Activated CD4-positive, alpha-beta T cell treated with anti-CD3 and anti-CD28 coated beads, Interleukin-2, amount 10 ng/mL, durations not matched to agents 7 days and 5 days (primary cell): ENCODE data around the gene ABCC1. TPM values are rescaled to one million over a fixed set of nuclear protein-coding genes. Genes with fewer than 3 reads are reported as not detected.
"Not testable (repeated sequence)": the region's sequence is repeated elsewhere in the genome, so short reads cannot be mapped to it uniquely, and the experiment has no call there.

ENCODE experiments used
- CTCF ChIA-PET: fragments of 350-600 bp; sonication (Branson Sonifier 250); formaldehyde crosslinking; loops from one replicate; lab custom pipeline; 2021; ENCODE audit warnings: antibody characterized with exemption; lab: Charles Lee
- POLR2A ChIA-PET: fragments of 350-600 bp; sonication (Branson Sonifier 250); formaldehyde crosslinking; loops from one replicate; lab custom pipeline; 2021; ENCODE audit warnings: antibody characterized with exemption; lab: Charles Lee
- DNase-seq: peaks from one replicate; pipeline ENCODE4 v3.0.0-alpha.2; 2020
- H3K27ac Mint-ChIP-seq: one replicate; pipeline ENCODE4 v1.8.0; 2021; ENCODE audit warnings: mild to moderate bottlenecking, moderate library complexity, mixed read lengths
- H3K27me3 Mint-ChIP-seq: one replicate; pipeline ENCODE4 v1.8.0; 2021; ENCODE audit warnings: mixed read lengths
- H3K36me3 Mint-ChIP-seq: one replicate; pipeline ENCODE4 v1.8.0; 2021; ENCODE audit warnings: low read depth, mixed read lengths
- H3K4me1 Mint-ChIP-seq: one replicate; pipeline ENCODE4 v1.8.0; 2021; ENCODE audit warnings: mixed read lengths
- H3K4me3 Mint-ChIP-seq: one replicate; pipeline ENCODE4 v1.8.0; 2021; ENCODE audit warnings: mild to moderate bottlenecking, moderate library complexity, mixed read lengths
- H3K9me3 Mint-ChIP-seq: one replicate; pipeline ENCODE4 v1.8.0; 2021; ENCODE audit warnings: mixed read lengths
- total RNA-seq, 2 experiments: library from RNA; stranded (reverse); gene quantifications; one replicate each; pipeline ENCODE4 v1.2.3, GENCODE V29; 2021

ABCC1 gene
- total RNA-seq, 2 experiments from 2014 or later = 51.7 to 55.2 TPM

GRCh38 chr16:16095646-16096045, 146.2 kb downstream of the ABCC1 start:
- no peaks in the 10 kb centered on the region for H3K27me3 Mint-ChIP-seq
- peaks cover 21% of the 10 kb centered on the region for H3K36me3 Mint-ChIP-seq
- H3K4me3 Mint-ChIP-seq = no peak overlapping the region
- POLR2A ChIA-PET = no interaction called here
- no peak overlapping the region for H3K27ac Mint-ChIP-seq
- DNase-seq = no peak
- H3K4me1 Mint-ChIP-seq = no peaks in the 10 kb centered on the region
- H3K9me3 Mint-ChIP-seq = no peaks in the 10 kb centered on the region
- CTCF ChIA-PET = no interaction called here

- POLR2A ChIA-PET = no interaction called here
- CTCF ChIA-PET = interaction anchor here (0.6 to 0.7 kb wide), 3 partner anchors 27 to 41 kb away, joined by 3 read pairs; no protein-coding TSS in a partner anchor
- H3K4me1 Mint-ChIP-seq = no peaks in the 10 kb centered on the region
- no peaks in the 10 kb centered on the region for H3K27me3 Mint-ChIP-seq
- no peaks in the 10 kb centered on the region for H3K9me3 Mint-ChIP-seq
- H3K36me3 Mint-ChIP-seq = peaks cover 18% of the 10 kb centered on the region
- no peak overlapping the region for H3K4me3 Mint-ChIP-seq
- H3K27ac Mint-ChIP-seq = no peak overlapping the region
- DNase-seq = no peak
These were observed 146.9 kb downstream of the ABCC1 start for GRCh38 chr16:16096121-16096857.

- no peak overlapping the region for H3K4me3 Mint-ChIP-seq
- H3K27ac Mint-ChIP-seq = no peak overlapping the region
- DNase-seq = no peak
- H3K9me3 Mint-ChIP-seq = no peaks in the 10 kb centered on the region
- ChIA-PET POLR2A (no interaction called here), CTCF (interaction anchor here (0.7 kb wide), 1 partner anchor 37 kb away, joined by 3 read pairs; no protein-coding TSS in a partner anchor)
- peaks cover 24% of the 10 kb centered on the region for H3K36me3 Mint-ChIP-seq
- H3K4me1 Mint-ChIP-seq = no peaks in the 10 kb centered on the region
- H3K27me3 Mint-ChIP-seq = no peaks in the 10 kb centered on the region
These were observed 147.4 kb downstream of the ABCC1 start for GRCh38 chr16:16096858-16097213.

- POLR2A ChIA-PET = no interaction called here
- Mint-ChIP-seq H3K36me3 (peaks cover 38% of the 10 kb centered on the region), H3K4me3 (no peak overlapping the region), H3K27ac (no peak overlapping the region), H3K4me1 (no peaks in the 10 kb centered on the region), H3K27me3 (no peaks in the 10 kb centered on the region), H3K9me3 (no peaks in the 10 kb centered on the region)
- CTCF ChIA-PET = no interaction called here
- DNase-seq = no peak
These were observed 149.9 kb downstream of the ABCC1 start for GRCh38 chr16:16099320-16099719.

GRCh38 chr16:16100631-16101030, 151.2 kb downstream of the ABCC1 start:
- H3K4me1 Mint-ChIP-seq = no peaks in the 10 kb centered on the region
- no peaks in the 10 kb centered on the region for H3K9me3 Mint-ChIP-seq
- ChIA-PET POLR2A (no interaction called here), CTCF (no interaction called here)
- no peaks in the 10 kb centered on the region for H3K27me3 Mint-ChIP-seq
- DNase-seq = no peak
- H3K36me3 Mint-ChIP-seq = peaks cover 38% of the 10 kb centered on the region
- H3K4me3 Mint-ChIP-seq = no peak overlapping the region
- H3K27ac Mint-ChIP-seq = no peak overlapping the region

GRCh38 chr16:16101585-16101984, 152.2 kb downstream of the ABCC1 start:
- POLR2A ChIA-PET = no interaction called here
- CTCF ChIA-PET = no interaction called here
- no peak for DNase-seq
- peaks cover 40% of the 10 kb centered on the region for H3K36me3 Mint-ChIP-seq
- H3K9me3 Mint-ChIP-seq = no peaks in the 10 kb centered on the region
- no peak overlapping the region for H3K27ac Mint-ChIP-seq
- no peaks in the 10 kb centered on the region for H3K4me1 Mint-ChIP-seq
- H3K27me3 Mint-ChIP-seq = no peaks in the 10 kb centered on the region
- H3K4me3 Mint-ChIP-seq = no peak overlapping the region

- Mint-ChIP-seq H3K9me3 (no peaks in the 10 kb centered on the region), H3K27me3 (no peaks in the 10 kb centered on the region), H3K27ac (no peak overlapping the region), H3K4me1 (no peaks in the 10 kb centered on the region), H3K4me3 (no peak overlapping the region), H3K36me3 (peaks cover 45% of the 10 kb centered on the region)
- DNase-seq = no peak
- ChIA-PET CTCF (no interaction called here), POLR2A (no interaction called here)
These were observed 153.3 kb downstream of the ABCC1 start for GRCh38 chr16:16102738-16103137.

- CTCF ChIA-PET = interaction anchor here (1.3 kb wide), 1 partner anchor 12 kb away, joined by 4 read pairs; no protein-coding TSS in a partner anchor
- POLR2A ChIA-PET, H3K27ac Mint-ChIP-seq, H3K9me3 Mint-ChIP-seq, DNase-seq, H3K4me3 Mint-ChIP-seq, H3K27me3 Mint-ChIP-seq, H3K4me1 Mint-ChIP-seq: not testable (repeated sequence)
- peaks cover 42% of the 10 kb centered on the region for H3K36me3 Mint-ChIP-seq
These were observed 154.9 kb downstream of the ABCC1 start for GRCh38 chr16:16104132-16104803.

GRCh38 chr16:16104804-16105141, 155.4 kb downstream of the ABCC1 start:
- CTCF ChIA-PET = interaction anchor here (1.3 kb wide), 1 partner anchor 12 kb away, joined by 4 read pairs; no protein-coding TSS in a partner anchor
- peaks cover 45% of the 10 kb centered on the region for H3K36me3 Mint-ChIP-seq
- H3K27me3 Mint-ChIP-seq, H3K27ac Mint-ChIP-seq, DNase-seq, POLR2A ChIA-PET, H3K4me1 Mint-ChIP-seq, H3K4me3 Mint-ChIP-seq, H3K9me3 Mint-ChIP-seq: not testable (repeated sequence)

- peaks cover 49% of the 10 kb centered on the region for H3K36me3 Mint-ChIP-seq
- no peaks in the 10 kb centered on the region for H3K9me3 Mint-ChIP-seq
- ChIA-PET CTCF (interaction anchor here (0.6 to 0.7 kb wide), 2 partner anchors 17 to 1361 kb away, joined by 3 to 4 read pairs; no protein-coding TSS in a partner anchor), POLR2A (no interaction called here)
- no peak overlapping the region for H3K4me3 Mint-ChIP-seq
- H3K4me1 Mint-ChIP-seq = no peaks in the 10 kb centered on the region
- no peak overlapping the region for H3K27ac Mint-ChIP-seq
- no peaks in the 10 kb centered on the region for H3K27me3 Mint-ChIP-seq
- DNase-seq = no peak
These were observed 156.2 kb downstream of the ABCC1 start for GRCh38 chr16:16105646-16106045.

- Mint-ChIP-seq H3K9me3 (no peaks in the 10 kb centered on the region), H3K27ac (no peak overlapping the region), H3K27me3 (no peaks in the 10 kb centered on the region), H3K4me3 (no peak overlapping the region), H3K4me1 (no peaks in the 10 kb centered on the region), H3K36me3 (peaks cover 50% of the 10 kb centered on the region)
- ChIA-PET POLR2A (interaction anchor here (0.5 kb wide), 1 partner anchor 21 kb away, joined by 6 read pairs; no protein-coding TSS in a partner anchor), CTCF (interaction anchor here (0.7 kb wide), 1 partner anchor 1360 kb away, joined by 4 read pairs; no protein-coding TSS in a partner anchor)
- no peak for DNase-seq
These were observed 157.1 kb downstream of the ABCC1 start for GRCh38 chr16:16106466-16106865.

- DNase-seq = no peak
- H3K9me3 Mint-ChIP-seq = no peaks in the 10 kb centered on the region
- H3K4me3 Mint-ChIP-seq = no peak overlapping the region
- CTCF ChIA-PET = interaction anchor here (0.6 kb wide), 1 partner anchor 68 kb away, joined by 3 read pairs; no protein-coding TSS in a partner anchor
- H3K4me1 Mint-ChIP-seq = no peaks in the 10 kb centered on the region
- H3K27ac Mint-ChIP-seq = no peak overlapping the region
- no peaks in the 10 kb centered on the region for H3K27me3 Mint-ChIP-seq
- POLR2A ChIA-PET = no interaction called here
- peaks cover 51% of the 10 kb centered on the region for H3K36me3 Mint-ChIP-seq
These were observed 158.4 kb downstream of the ABCC1 start for GRCh38 chr16:16107839-16108238.

- DNase-seq = no peak
- no peak overlapping the region for H3K4me3 Mint-ChIP-seq
- peaks cover 50% of the 10 kb centered on the region for H3K36me3 Mint-ChIP-seq
- no peaks in the 10 kb centered on the region for H3K9me3 Mint-ChIP-seq
- no peaks in the 10 kb centered on the region for H3K4me1 Mint-ChIP-seq
- POLR2A ChIA-PET = no interaction called here
- H3K27me3 Mint-ChIP-seq = no peaks in the 10 kb centered on the region
- CTCF ChIA-PET = interaction anchor here (0.7 kb wide), 1 partner anchor 45 kb away, joined by 3 read pairs; no protein-coding TSS in a partner anchor
- no peak overlapping the region for H3K27ac Mint-ChIP-seq
These were observed 159.3 kb downstream of the ABCC1 start for GRCh38 chr16:16108759-16109158.
